Fibroblast of villous mesenchyme (primary cell): ENCODE measurements around the gene USP48. TPM values are rescaled to one million over a fixed set of nuclear protein-coding genes. Genes with fewer than 3 reads are reported as not detected.
"Not testable (repeated sequence)": the region's sequence is repeated elsewhere in the genome, so short reads cannot be mapped to it uniquely, and the experiment has no call there.

Source experiments
- DNase-seq: peaks from one replicate; pipeline ENCODE4 v3.0.0-alpha.2; 2010; ENCODE audit warnings: low read depth
- H3K4me3 ChIP-seq: 2 replicates; pipeline ENCODE4 v1.5.1; 2011; ENCODE audit warnings: low read depth, mild to moderate bottlenecking, low read length
- CTCF ChIP-seq: IDR thresholded peaks from 2 replicates; pipeline ENCODE4 v1.5.1; 2012; ENCODE audit warnings: low read depth, mild to moderate bottlenecking, low read length; ENCODE audit not compliant: insufficient read depth
- total RNA-seq: library from RNA; depleted of rRNA; stranded (reverse); fragments of >200 nt; gene quantifications from 2 replicates; pipeline ENCODE4 v1.2.3, GENCODE V29; 2012

The USP48 gene
- total RNA-seq, 1 donor, result 52.2 TPM

GRCh38 chr1:21827141-21827679 lies 44.3 kb upstream of the USP48 start:
- DNase-seq, result no peak
- no peak for TF ChIP-seq CTCF
- H3K4me3 ChIP-seq, result no peak overlapping the region

- not testable (repeated sequence) for DNase-seq, H3K4me3 ChIP-seq
Observed at GRCh38 chr1:21826694-21827093, 43.7 kb upstream of the USP48 start.

- H3K4me3 ChIP-seq, result no peak overlapping the region
- TF ChIP-seq CTCF, result no peak
- no peak for DNase-seq
Observed at GRCh38 chr1:21825393-21825792, 42.4 kb upstream of the USP48 start.

DNA sequence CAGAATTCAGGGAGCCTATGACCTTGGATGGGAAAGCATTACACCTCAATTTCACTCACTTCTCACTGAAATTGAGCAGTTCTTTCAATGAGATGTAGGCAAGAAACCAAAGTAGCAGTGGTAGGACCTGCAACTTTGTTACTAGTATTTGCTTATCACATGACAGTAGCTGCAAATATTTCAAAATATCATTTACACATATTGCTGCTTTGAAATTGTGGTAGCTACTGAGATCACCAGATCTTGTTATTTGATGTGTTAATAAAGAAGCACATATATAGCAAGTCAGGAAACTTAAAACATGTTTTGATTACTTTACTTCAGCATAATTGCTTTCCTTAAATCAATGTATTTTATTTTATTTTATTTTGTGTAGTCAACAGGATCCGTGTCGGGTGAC lies 42.0 kb upstream of the USP48 start:
- no peak for DNase-seq
- H3K4me3 ChIP-seq, result no peak overlapping the region
- no peak for TF ChIP-seq CTCF

GRCh38 chr1:21823980-21824702 lies 41.2 kb upstream of the USP48 start:
- no peak for TF ChIP-seq CTCF
- no peak for DNase-seq
- no peak overlapping the region for H3K4me3 ChIP-seq

GRCh38 chr1:21823206-21823979 lies 40.4 kb upstream of the USP48 start:
- no peak for TF ChIP-seq CTCF
- DNase-seq, result no peak
- H3K4me3 ChIP-seq, result no peak overlapping the region

- H3K4me3 ChIP-seq, result no peak overlapping the region
- DNase-seq, result no peak
- TF ChIP-seq CTCF, result no peak
Observed at GRCh38 chr1:21822349-21822748, 39.4 kb upstream of the USP48 start.
